HFFc6 (cell line): ENCODE data around the gene SPTAN1. TPM values are rescaled to one million over a fixed set of nuclear protein-coding genes. Genes with fewer than 3 reads are reported as not detected.
A peak's percentile ranks its signal among the peaks of the same experiment; 100 is the strongest.

Experiments used
- DNase-seq: peaks from one replicate; pipeline ENCODE4 v3.0.0-alpha.2; 2018
- H3K27ac Mint-ChIP-seq: 2 replicates; pipeline ENCODE4 v1.8.0; 2020; ENCODE audit warnings: mild to moderate bottlenecking, mixed read lengths
- H3K27me3 Mint-ChIP-seq: 2 replicates; pipeline ENCODE4 v1.8.0; 2021; ENCODE audit warnings: mild to moderate bottlenecking, moderate library complexity, mixed read lengths; ENCODE audit not compliant: insufficient read depth
- H3K36me3 Mint-ChIP-seq: 2 replicates; pipeline ENCODE4 v1.8.0; 2021; ENCODE audit warnings: low read depth, mixed read lengths
- H3K4me1 Mint-ChIP-seq: 2 replicates; pipeline ENCODE4 v1.8.0; 2020; ENCODE audit warnings: low read depth, mixed read lengths
- H3K4me3 Mint-ChIP-seq: 2 replicates; pipeline ENCODE4 v1.8.0; 2020; ENCODE audit warnings: mild to moderate bottlenecking, moderate library complexity, mixed read lengths
- H3K9me3 Mint-ChIP-seq: 2 replicates; pipeline ENCODE4 v1.8.0; 2020; ENCODE audit warnings: mild to moderate bottlenecking, mixed read lengths
- total RNA-seq, 6 experiments: library from RNA; stranded (reverse); fragmentation: NEBNext Ultra II Directional; extraction: Animal tissue kit (Norgen Biotek cat#: 25700); gene quantifications; 2 replicates in 1 of 6; 3 replicates in 5 of 6; pipeline ENCODE4 v1.2.3, GENCODE V29; 2021
- TF ChIP-seq, protein P1 (sequence below): fragments of 200-600 bp; sonication (generic); IDR thresholded peaks from 2 replicates; pipeline ENCODE4 v1.5.0; 2021; ENCODE audit warnings: antibody characterized with exemption, mild to moderate bottlenecking

SPTAN1 gene
- total RNA-seq, 6 experiments from 2014 or later: 316 to 368 (median 327) TPM

DNA sequence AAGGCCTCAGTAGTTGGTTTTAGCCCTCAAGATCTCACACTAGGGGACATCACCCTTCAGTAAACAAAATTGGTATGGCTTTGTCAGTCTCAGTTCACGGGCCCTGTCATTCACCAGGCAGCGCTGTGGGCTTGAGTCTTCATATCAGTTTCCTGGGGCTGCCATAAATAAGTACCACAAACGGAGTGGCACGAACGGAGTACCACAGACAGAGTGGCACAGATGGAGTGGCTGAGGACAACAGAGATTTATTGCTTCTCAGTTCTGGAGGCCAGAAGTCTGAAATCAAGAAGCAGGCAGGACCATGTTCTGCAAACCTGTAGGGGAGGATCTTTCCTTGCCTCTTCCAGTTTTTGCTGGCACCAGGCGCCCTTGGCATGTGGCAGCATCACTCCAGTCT is 66.7 kb downstream of the SPTAN1 start:
- H3K4me3 Mint-ChIP-seq: no peak overlapping the region
- peaks cover 36% of the 10 kb centered on the region for H3K36me3 Mint-ChIP-seq
- no peak for DNase-seq
- TF ChIP-seq, protein P1, sequence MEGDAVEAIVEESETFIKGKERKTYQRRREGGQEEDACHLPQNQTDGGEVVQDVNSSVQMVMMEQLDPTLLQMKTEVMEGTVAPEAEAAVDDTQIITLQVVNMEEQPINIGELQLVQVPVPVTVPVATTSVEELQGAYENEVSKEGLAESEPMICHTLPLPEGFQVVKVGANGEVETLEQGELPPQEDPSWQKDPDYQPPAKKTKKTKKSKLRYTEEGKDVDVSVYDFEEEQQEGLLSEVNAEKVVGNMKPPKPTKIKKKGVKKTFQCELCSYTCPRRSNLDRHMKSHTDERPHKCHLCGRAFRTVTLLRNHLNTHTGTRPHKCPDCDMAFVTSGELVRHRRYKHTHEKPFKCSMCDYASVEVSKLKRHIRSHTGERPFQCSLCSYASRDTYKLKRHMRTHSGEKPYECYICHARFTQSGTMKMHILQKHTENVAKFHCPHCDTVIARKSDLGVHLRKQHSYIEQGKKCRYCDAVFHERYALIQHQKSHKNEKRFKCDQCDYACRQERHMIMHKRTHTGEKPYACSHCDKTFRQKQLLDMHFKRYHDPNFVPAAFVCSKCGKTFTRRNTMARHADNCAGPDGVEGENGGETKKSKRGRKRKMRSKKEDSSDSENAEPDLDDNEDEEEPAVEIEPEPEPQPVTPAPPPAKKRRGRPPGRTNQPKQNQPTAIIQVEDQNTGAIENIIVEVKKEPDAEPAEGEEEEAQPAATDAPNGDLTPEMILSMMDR: no peak
- no peaks in the 10 kb centered on the region for H3K4me1 Mint-ChIP-seq
- H3K27me3 Mint-ChIP-seq: peaks cover 10% of the 10 kb centered on the region
- no peak overlapping the region for H3K27ac Mint-ChIP-seq
- H3K9me3 Mint-ChIP-seq: no peaks in the 10 kb centered on the region

- DNase-seq: no peak
- Mint-ChIP-seq H3K27me3 (peaks cover 12% of the 10 kb centered on the region), H3K4me1 (no peaks in the 10 kb centered on the region), H3K9me3 (no peaks in the 10 kb centered on the region), H3K27ac (no peak overlapping the region), H3K4me3 (no peak overlapping the region), H3K36me3 (peaks cover 35% of the 10 kb centered on the region)
- TF ChIP-seq, protein P1: no peak
Measured at GRCh38 chr9:128619779-128620178, 67.4 kb downstream of the SPTAN1 start.

DNA sequence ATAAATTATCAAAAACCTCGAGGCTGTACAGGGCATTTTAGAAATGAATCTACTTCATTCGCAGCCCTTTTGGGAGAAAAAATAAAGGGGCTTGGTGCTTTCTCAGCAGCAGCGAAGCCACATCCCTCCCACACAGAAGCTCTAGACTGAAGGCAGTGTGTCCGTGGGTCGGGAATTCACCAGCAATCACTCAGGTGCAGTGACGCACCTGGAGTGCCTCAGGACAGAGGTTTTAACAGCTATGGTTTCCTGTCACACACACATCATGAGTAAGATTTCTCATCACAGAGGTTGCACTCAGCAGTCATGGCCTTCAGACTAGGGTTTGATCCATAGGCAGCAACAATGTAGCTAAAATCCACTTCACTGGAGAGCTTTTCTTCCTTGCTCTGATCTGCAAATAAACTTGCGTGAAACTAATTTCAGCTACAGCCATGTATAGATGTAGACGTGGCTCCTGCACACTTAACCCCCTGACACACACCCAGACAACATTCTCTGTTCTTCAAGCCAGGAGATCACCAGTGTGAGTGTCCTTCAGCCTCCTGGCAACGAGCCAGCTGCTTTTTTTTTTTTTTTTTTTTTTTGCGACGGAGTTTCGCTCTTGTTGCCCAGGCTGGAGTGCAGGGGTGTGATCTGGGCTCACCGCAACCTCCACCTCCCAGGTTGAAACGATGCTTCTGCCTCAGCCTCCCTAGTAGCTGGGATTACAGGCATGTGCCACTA is 69.5 kb downstream of the SPTAN1 start:
- Mint-ChIP-seq H3K9me3 (no peaks in the 10 kb centered on the region), H3K27ac (no peak overlapping the region), H3K4me3 (no peak overlapping the region), H3K27me3 (peaks cover 30% of the 10 kb centered on the region), H3K4me1 (no peaks in the 10 kb centered on the region), H3K36me3 (peaks cover 43% of the 10 kb centered on the region)
- TF ChIP-seq, protein P1: no peak
- no peak for DNase-seq

DNA sequence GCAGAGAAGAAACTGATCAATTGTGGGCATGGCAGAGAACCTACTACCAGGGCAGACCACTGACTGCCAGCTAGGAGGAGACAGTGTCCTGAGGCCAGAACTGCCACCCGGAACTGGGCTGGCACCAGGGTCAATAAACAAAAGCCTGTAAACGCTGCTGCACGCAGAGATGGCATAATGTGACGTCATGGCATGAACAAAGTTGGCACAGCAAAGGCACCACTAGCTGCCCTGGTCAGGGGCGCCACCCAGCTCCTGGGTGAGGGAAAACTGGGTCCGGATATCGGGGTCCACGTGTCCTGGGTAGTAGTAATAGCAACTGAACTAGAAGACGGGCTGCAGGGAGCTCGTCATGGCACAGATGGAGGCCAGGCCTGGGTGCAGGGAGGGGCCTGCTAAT is 72.2 kb downstream of the SPTAN1 start:
- Mint-ChIP-seq H3K36me3 (peaks cover 42% of the 10 kb centered on the region), H3K27ac (peak overlapping the region; percentile 36; the same call in 1 of the 2 replicates), H3K4me1 (peaks cover 4% of the 10 kb centered on the region), H3K4me3 (no peak overlapping the region), H3K27me3 (peaks cover 31% of the 10 kb centered on the region), H3K9me3 (no peaks in the 10 kb centered on the region)
- no peak for DNase-seq
- TF ChIP-seq, protein P1: no peak

DNA sequence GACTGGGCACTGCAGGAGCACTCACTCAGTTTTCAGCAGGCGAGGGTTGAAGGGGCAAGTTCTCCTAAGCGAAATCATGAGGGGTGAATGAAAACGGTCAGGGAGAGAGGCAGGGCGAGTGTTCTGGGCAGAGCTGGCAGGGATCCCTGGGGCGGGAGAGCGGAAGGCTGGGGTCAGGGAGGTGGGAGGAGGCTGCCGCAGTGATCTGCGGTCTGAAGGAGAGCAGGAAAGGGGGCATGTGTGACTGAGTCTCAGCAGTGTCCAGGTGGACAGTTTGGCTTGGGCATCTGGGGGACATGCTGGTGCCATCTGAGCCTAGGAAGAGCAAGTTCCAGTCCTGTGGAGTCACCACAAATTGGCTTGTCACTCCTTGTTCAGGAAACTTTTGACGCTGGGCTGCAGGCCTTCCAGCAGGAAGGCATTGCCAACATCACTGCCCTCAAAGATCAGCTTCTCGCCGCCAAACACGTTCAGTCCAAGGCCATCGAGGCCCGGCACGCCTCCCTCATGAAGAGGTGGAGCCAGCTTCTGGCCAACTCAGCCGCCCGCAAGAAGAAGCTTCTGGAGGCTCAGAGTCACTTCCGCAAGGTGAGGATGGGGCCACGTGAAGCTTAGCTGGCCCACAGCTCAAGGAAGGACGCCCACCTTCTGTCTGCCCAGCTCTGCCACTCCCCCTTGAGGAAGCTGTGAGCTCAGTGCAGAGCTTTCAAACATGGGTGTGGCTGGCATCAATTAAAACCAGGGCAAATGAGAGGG is 73.2 kb downstream of the SPTAN1 start:
- no peak overlapping the region; the same call in 1 of the 2 replicates for H3K4me3 Mint-ChIP-seq
- peaks cover 34% of the 10 kb centered on the region for H3K27me3 Mint-ChIP-seq
- DNase-seq: no peak
- TF ChIP-seq, protein P1: no peak
- H3K27ac Mint-ChIP-seq: peak overlapping the region; percentile 36
- peaks cover 46% of the 10 kb centered on the region for H3K36me3 Mint-ChIP-seq
- peaks cover 8% of the 10 kb centered on the region for H3K4me1 Mint-ChIP-seq
- H3K9me3 Mint-ChIP-seq: no peaks in the 10 kb centered on the region
